Endothelial cell of hepatic sinusoid (primary cell): ENCODE data around the gene AGTRAP.

ENCODE experiments used
- in situ Hi-C: cut with HindIII; loops from 2 replicates; pipeline ENCODE4 v1.10.0; 2017; ENCODE audit warnings: low sequenced_read_pairs

The AGTRAP gene

GRCh38 chr1:11735854-11736745 is at the start of gene AGTRAP:
Gene AGTRAP (plus strand): TSS chr1:11736136. CDS start chr1:11736209, 73 bp downstream.
- in situ Hi-C loops: no loop called here

DNA sequence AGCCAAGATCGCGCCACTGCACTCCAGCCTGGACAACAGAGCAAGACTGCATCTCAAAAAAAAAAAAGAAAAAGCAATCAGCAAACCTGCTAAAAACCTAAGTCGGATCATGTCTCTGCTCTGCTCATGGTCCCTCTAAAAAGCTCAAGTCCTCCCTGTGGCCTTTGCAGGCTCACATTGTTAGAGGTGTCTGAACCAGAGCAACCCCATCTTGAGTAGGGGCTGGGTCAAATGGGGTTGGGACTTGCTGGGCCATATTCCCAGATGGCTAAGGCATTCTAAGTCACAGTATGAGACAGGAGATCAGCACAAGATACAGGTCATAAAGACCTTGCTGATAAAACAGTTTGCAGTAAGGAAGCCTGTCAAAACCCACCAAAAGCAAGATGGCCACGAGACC is 47.4 kb upstream of the AGTRAP start:
- in situ Hi-C loops: no loop called here

- in situ Hi-C loops: no loop called here
These were observed 45.3 kb upstream of the AGTRAP start for GRCh38 chr1:11690397-11691301.

DNA sequence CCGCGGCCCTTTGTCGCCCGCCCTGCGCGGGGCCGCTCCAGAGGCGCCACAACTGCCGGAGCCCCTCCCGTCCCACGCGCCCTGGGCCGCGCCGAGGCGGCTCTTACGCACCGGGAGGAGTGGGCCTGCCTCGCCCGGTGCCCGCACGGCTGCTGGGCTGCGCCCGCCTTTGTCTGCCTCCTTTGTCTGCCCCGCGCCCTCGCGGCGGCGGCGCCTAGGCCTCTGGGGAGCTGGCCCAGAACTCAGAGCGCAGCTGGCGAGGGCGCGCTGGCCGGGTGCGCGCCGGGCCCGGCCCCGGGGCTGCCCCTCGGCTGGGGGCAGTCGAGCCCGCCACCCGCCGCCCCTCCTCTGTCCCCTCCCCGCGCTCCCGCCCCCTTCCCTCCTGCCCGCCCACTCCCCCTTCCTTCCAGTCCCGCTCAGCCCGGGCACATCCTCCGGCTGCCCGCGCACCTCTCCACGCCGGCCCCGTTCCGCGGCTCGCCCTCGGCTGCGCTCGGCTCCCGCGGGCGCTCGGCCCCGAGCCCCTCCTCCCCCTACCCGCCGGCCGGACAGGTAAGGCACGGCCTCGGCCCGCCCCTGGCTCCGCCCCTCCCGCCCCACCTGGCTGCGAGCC is 44.5 kb upstream of the AGTRAP start, which contains the start of gene DRAXIN:
Gene DRAXIN, plus strand, starts transcription at position 409 of the 613 bp plus-strand sequence. CDS start 14,549 bp downstream, outside the sequence.
- in situ Hi-C loops: no loop called here

DNA sequence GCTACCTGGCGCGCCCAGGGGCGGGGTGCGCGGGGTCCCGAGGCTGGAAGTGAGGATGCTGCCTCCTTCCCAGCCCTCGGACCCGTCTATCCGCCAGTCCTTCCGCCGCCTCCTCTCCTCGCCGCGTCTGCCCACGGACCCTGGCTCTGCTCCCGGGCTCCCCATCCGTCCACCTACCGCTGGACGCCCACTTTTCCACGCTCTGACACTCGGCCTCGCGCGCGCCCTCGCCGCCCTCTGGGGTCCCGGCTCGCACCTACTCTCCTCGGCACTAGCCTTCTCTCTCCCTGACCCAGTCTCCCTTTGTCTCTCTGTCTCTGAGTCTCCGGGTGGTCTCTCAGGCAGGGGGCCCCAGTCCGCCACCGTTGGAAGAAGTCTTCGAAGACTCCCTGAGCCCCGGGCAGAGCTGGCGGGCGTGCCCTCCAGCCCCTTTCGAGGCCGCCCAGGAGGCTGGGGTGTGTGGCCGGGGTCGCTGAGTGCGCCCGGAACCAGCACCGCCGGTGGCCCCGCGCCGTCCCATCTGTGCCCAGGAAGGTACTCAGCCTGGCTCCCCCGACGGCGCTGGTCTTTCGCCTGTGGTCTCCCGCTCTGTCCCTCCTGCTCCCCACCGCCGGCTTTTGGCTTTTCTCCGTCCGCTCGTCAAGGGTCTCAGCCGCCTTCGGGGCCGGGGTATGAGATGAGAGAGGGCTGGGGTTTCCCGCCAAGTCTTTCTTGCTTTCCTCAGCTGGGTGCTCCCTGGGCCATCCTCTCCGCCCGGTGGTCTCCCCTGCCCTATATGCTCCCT is 43.8 kb upstream of the AGTRAP start:
- in situ Hi-C loops: no loop called here

DNA sequence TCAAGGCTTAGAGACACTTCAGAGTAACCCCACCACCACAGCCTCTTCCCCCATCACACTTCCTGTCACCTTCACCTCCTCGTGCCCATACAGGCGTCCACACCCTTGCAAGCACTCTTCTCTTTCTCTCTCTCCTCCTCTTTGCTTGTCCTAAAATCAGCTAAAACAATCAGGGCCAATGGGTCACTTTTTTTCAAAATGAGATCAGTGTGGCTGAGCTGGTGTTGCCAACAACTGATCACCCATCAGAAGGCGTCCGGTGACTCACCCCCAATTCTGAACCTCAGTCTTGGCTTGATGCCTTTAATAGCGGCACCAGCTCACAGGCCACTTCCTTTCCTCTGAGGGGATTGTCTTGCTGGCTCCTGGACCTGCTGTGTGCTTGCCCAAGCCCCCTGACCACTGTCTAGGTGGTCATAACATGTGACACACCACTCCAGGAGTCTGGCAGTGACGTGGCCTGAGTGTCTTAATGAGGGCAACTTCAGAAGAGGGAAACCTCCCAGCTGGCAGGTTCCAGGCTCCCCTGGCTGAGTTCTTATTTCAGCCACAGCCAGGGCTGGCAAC is 42.8 kb upstream of the AGTRAP start:
- in situ Hi-C loops: no loop called here

DNA sequence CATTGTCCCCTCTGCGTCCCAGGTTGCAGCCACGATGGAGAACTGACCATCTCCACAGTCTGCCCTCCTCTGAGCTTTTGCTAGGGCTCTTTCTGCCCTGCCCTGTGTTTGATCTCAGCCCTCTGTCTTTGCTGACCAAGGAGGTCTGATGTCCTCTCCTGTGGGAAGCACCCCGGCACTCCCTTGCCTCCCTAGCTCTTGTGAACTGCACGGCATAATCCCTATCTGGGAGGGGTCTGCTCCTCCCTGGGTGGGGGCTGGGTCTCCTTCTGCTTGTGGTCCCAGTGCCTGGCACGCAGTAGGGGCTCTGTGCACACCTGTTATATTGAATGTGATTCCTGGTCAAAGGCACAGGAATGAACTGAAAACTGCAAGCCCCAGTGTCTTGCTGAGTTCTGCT is 42.0 kb upstream of the AGTRAP start:
- in situ Hi-C loops: no loop called here

DNA sequence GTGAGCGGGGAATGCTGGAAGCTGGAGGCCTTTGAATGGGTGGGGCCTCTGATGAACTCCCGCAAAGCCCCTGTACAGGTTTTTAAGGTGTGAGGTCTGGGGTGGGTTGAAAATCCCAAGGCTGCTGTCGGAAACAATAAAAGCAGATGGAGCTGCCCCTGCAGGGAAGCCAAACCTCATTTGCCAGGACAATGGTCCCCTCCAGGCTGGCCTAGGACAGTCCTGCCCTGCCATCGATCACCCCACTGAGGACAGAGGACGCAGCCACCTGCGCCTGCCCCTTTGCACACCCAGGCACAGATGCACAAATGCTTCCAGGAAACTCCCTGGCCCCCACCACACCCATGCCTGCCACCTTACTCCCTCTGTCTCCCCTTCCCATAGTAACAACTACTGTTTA is 40.1 kb upstream of the AGTRAP start:
- in situ Hi-C loops: no loop called here

DNA sequence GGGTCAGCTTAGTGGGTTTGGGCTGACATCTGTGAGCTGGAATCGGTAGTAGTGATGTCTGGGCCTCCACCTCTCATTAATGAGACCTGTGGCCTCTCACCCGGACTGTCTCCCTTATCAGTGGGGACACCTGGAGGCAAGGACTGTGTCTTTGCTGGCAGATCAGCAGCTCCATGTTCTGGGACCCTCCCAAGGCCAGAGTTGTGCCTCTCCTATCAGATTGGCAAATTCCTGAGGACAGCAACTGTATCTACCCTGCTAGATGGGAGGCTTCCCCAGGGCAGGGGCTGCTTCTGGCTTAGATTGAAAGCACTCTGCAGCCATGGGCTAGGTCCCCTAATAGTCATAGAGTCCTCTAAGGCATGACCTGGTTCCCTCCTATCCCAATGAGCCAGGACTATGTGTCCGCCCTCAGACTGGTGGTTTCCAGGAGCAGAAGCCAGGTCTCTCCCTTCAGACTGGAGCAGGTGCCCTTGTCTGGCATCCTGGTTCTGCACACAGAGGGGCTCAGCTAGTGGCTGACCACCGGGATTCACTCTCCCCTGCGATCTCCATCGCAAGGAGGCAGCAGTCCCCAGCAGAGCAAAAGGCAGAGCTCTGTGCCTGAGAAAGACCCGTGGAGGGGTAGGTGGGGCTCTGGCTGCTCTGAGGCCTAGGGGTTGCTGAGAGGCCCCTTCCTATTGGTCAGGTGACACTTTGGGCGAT is 38.6 kb upstream of the AGTRAP start:
- in situ Hi-C loops: no loop called here

DNA sequence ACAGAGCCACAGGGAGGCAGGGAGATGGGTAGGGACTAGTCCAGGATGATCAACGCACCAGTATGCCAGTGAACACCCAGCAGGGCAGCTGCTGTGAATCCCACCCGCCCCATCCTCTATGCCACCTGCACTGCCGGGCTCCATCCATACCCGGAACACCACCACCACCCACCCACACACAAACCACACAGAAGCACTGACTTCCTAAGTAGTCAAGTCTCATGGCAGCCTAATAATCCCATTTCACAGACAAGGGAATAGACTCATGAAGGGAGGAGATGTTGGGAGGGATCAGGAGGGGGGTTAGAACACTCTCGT is 38.1 kb upstream of the AGTRAP start:
- in situ Hi-C loops: no loop called here

GRCh38 chr1:11700601-11701467 is 35.1 kb upstream of the AGTRAP start:
- in situ Hi-C loops: no loop called here

GRCh38 chr1:11701551-11701961 is 34.4 kb upstream of the AGTRAP start:
- in situ Hi-C loops: no loop called here

- in situ Hi-C loops: no loop called here
These were observed 33.7 kb upstream of the AGTRAP start for GRCh38 chr1:11701981-11702803.

- in situ Hi-C loops: no loop called here
These were observed 32.4 kb upstream of the AGTRAP start for GRCh38 chr1:11703357-11704193.

GRCh38 chr1:11704194-11704529 is 31.8 kb upstream of the AGTRAP start:
- in situ Hi-C loops: no loop called here

DNA sequence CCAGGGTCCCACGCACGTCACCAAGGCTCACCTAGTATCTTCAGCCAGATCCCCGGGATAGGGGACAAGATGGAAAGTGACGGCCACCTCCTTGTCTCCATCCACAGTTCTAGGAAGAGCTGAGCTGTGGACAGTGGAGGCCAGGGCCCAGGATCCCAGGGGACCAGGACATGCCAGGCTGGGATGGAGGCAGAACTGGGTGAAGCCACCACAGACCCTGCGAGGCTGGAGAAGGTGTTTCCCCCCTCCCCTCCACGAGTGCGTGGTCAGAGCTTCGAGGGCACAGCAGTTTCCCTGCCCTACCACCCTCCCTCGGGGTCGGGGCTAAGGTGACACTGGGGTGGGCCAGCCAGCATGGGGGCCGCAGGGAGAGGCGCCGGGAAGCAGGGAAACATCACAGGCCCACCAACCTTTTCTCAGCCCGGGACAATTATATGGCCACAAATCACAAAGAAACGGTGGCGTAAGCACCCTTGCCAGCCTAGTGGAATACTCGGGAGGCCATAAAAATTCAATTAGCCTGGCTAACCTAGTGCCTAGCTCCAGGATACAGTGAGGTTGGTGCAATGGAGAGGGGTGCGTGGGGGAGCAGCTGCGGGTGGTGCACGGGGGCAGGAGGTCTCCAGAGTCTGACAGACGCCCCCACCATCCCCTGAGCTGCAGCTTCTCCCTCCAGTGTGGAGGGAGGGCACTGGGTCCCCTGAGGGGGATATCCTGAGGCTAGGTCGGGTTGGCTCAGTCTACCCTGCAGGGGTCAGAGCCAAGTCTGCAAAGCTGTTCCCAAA is 31.1 kb upstream of the AGTRAP start:
- in situ Hi-C loops: no loop called here
